GM21619 (cell line): ENCODE results near the gene PXDN.

ENCODE experiments used
- ATAC-seq: cut with Tn5 transposase; IDR thresholded peaks from one replicate; pipeline ENCODE4 v1.9.1; 2021; ENCODE audit not compliant: unreplicated experiment

The PXDN gene

GRCh38 chr2:1665761-1666505 is 78.4 kb downstream of the PXDN start:
- no peak for ATAC-seq

GRCh38 chr2:1664698-1665097 is 79.6 kb downstream of the PXDN start:
- ATAC-seq: no peak

GRCh38 chr2:1664076-1664605 is 80.2 kb downstream of the PXDN start:
- no peak for ATAC-seq

GRCh38 chr2:1663621-1664020 is 80.7 kb downstream of the PXDN start:
- no peak for ATAC-seq

DNA sequence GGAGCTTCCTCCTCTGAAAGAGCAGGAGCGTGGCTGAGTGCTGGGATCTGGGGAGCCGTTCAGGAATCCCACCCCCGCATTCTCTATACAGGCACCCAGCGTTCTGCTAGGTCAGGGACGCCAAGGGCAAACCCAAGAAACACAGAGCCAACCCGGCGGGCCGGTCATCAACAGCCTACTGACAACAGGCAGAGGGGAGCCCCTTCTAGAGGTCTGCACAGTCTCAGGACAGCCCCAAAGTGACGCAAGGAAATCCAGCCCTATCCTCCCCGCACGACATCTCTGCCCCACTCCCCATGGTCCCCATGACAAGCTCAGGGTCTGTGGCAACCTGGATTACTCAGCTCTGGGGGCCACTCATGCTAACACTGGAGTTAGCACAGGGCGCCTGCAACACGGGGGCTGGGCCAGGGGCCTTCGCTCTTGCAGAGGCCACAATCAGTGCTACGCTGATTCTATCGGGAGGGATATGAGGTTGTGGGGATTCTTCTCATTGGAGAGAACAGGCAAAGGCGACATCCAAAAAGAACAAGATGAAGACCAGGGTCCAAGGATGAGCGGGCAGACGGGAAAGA is 81.6 kb downstream of the PXDN start:
- no peak for ATAC-seq

DNA sequence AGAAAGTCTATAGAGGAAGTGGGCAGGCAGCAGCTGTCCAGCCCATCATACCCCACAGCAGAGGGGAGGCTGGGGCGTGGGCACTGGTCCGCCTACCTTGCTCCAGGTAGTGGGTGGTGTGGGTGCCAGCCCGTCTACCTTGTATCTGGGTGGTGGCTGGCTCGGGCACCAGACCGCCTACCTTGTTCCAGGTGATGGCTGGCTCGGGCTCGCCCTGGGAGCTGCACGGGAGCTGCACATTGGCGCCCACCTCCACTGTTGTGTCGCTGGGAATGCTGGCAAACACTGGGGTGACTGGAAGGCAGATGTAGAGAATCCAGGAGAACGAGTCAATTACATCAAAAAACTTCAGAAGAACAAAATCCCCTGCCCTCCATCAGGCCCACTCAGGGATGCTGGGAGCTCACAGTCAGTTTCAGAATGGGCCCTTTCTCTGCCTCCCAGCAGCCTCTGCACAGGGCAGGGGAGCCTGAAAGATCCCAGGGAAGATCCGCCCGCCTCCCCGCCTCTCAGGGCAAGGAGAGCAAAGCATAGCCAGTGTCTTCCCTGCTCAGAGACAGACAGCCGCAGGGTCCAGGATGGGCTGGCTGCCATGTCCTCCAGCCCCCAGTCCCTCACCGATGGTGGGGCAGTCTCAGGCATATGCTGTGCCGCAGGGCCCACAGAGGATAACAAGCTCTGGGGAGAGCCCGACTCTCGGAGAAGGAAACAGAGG is 82.3 kb downstream of the PXDN start:
- no peak for ATAC-seq

- no peak for ATAC-seq
These were observed 83.4 kb downstream of the PXDN start for GRCh38 chr2:1660656-1661640.

- no peak for ATAC-seq
These were observed 84.3 kb downstream of the PXDN start for GRCh38 chr2:1659951-1660565.

DNA sequence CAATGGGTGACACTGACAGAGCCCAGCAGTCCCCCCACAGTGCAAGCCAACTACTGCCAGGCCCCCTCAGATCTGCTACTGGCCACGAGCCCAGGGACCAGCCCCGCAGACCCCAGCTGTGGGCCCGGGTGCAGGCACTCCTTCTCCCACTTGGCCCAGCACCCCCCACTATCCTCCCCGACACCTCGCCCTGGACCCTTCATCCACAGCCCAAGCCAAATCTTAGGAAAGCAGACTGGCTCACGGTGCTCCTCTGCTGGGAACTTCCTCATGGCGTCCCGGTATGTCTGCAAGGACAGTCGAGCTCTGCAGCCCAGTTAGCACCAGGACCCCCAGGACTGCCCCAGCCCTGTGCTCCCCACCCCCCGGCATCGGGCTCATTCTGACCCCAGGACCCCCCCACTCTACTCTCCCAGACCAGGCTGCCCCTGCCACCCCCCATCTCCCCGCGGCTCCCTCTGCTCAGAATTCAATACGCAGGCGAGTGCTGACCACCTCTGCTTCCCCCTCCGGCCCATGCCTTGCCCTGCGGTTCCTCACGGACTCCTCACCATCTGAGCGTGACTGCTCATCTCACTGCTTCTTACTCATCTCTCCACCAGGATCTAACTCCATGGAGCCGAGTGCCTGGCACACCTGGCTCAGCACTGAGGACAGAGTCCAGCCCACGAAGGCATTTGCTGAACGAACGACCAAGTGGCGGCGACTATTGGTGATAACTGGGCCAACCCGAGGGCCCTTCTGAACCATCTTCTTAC is 85.7 kb downstream of the PXDN start:
- ATAC-seq: no peak

- no peak for ATAC-seq
These were observed 87.1 kb downstream of the PXDN start for GRCh38 chr2:1656961-1657841.

- ATAC-seq: no peak
These were observed 87.9 kb downstream of the PXDN start for GRCh38 chr2:1656326-1656960.

GRCh38 chr2:1655461-1655860 is 88.9 kb downstream of the PXDN start:
- no peak for ATAC-seq

DNA sequence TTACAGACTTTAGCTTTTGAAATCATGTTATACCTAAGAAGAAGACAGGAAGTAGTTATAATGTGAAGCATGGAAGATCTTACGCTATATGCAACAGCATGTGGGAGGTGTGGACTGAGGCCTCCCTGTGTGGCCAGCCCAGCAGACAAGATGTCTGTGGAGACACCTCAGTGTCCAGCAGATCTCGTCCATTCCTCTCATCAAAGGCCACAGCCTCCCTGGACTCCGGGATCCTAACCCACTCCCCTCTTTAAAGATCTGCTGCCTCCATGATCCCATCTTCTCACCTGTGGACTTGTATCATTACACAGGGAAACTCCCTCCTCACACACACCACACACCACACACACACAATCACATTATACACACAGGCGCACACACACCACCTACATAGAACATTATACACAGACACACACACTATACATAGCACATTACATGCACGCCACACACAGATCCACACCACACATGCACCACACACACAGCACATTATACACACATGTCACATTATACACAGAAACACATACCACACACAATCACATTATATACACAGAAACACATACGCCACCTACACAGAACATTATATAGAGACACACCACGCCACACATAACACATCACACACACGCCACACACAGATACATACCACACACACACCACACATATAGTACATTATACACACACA is 89.5 kb downstream of the PXDN start:
- no peak for ATAC-seq

- no peak for ATAC-seq
These were observed 90.2 kb downstream of the PXDN start for GRCh38 chr2:1653956-1654695.

GRCh38 chr2:1652034-1652790 is 92.1 kb downstream of the PXDN start:
- no peak for ATAC-seq
